PFSK-1 (cell line): ENCODE measurements around the gene GRAMD1C.

ENCODE experiments used
- FOXP2 ChIP-seq: optimal IDR thresholded peaks from 2 replicates; pipeline ENCODE3; 2011; ENCODE audit warnings: borderline replicate concordance, control low read depth, inconsistent platforms; ENCODE audit not compliant: insufficient read depth; ENCODE audit errors: extremely low read length, extremely low read depth
- POLR2AphosphoS5 ChIP-seq: IDR thresholded peaks from 2 replicates; pipeline ENCODE4 v1.6.1; 2012; ENCODE audit warnings: low read depth, mild to moderate bottlenecking, control low read depth, low read length, moderate library complexity
- SIN3A ChIP-seq: IDR thresholded peaks from 2 replicates; pipeline ENCODE4 v1.6.1; 2012; ENCODE audit warnings: mild to moderate bottlenecking, low read length, moderate library complexity, borderline replicate concordance; ENCODE audit not compliant: insufficient read depth
- TF ChIP-seq, protein P1 (sequence below), 2 experiments: IDR thresholded peaks; 2 replicates each; pipeline versions ENCODE4 v1.6.1 to v1.8.0; 2011 to 2012; ENCODE audit warnings: low read depth in 2 of 2, low read length in 2 of 2, control low read depth in 1 of 2, inconsistent platforms in 1 of 2, mild to moderate bottlenecking in 1 of 2, moderate library complexity in 1 of 2; ENCODE audit not compliant: insufficient read depth in 1 of 2

DNA sequence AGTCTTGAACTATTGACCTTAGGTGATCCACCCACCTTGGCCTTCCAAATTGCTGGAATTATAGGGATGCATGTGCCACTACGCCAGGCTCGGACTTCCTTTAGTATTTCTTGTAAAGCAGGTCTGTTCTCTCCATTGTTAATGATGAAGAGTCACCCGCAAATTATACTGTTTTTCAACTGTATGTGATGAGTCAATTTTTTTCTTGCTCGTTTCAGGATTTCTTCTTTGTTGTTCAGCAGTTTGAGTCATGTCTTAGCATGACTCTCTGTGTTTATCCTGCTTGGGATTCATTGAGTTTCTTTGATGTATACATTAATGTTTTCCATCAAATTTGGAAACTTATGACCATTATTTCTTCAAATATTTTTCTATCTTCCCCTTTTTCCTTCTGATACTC, 28.9 kb downstream of the GRAMD1C start:
- TF ChIP-seq POLR2AphosphoS5 (no peak), SIN3A (no peak), FOXP2 (no peak)
- TF ChIP-seq, protein P1, sequence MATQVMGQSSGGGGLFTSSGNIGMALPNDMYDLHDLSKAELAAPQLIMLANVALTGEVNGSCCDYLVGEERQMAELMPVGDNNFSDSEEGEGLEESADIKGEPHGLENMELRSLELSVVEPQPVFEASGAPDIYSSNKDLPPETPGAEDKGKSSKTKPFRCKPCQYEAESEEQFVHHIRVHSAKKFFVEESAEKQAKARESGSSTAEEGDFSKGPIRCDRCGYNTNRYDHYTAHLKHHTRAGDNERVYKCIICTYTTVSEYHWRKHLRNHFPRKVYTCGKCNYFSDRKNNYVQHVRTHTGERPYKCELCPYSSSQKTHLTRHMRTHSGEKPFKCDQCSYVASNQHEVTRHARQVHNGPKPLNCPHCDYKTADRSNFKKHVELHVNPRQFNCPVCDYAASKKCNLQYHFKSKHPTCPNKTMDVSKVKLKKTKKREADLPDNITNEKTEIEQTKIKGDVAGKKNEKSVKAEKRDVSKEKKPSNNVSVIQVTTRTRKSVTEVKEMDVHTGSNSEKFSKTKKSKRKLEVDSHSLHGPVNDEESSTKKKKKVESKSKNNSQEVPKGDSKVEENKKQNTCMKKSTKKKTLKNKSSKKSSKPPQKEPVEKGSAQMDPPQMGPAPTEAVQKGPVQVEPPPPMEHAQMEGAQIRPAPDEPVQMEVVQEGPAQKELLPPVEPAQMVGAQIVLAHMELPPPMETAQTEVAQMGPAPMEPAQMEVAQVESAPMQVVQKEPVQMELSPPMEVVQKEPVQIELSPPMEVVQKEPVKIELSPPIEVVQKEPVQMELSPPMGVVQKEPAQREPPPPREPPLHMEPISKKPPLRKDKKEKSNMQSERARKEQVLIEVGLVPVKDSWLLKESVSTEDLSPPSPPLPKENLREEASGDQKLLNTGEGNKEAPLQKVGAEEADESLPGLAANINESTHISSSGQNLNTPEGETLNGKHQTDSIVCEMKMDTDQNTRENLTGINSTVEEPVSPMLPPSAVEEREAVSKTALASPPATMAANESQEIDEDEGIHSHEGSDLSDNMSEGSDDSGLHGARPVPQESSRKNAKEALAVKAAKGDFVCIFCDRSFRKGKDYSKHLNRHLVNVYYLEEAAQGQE (IDR thresholded peaks at IDR 0.05; ENCODE audit: insufficient read depth in 1 of 2, low read depth in 2 of 2, low read length in 2 of 2): no peak
